ENCODE data around the gene LRP4. TPM values are rescaled to one million over a fixed set of nuclear protein-coding genes. Genes with fewer than 3 reads are reported as not detected.

LRP4 gene
- total and polyA plus RNA-seq, 7 donors: 2.1 to 17.6 (median 4.9) TPM

- TF ChIP-seq POLR2A (IDR thresholded peaks at IDR 0.05): no peak
- TF ChIP-seq, protein P1, sequence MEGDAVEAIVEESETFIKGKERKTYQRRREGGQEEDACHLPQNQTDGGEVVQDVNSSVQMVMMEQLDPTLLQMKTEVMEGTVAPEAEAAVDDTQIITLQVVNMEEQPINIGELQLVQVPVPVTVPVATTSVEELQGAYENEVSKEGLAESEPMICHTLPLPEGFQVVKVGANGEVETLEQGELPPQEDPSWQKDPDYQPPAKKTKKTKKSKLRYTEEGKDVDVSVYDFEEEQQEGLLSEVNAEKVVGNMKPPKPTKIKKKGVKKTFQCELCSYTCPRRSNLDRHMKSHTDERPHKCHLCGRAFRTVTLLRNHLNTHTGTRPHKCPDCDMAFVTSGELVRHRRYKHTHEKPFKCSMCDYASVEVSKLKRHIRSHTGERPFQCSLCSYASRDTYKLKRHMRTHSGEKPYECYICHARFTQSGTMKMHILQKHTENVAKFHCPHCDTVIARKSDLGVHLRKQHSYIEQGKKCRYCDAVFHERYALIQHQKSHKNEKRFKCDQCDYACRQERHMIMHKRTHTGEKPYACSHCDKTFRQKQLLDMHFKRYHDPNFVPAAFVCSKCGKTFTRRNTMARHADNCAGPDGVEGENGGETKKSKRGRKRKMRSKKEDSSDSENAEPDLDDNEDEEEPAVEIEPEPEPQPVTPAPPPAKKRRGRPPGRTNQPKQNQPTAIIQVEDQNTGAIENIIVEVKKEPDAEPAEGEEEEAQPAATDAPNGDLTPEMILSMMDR (IDR thresholded peaks at IDR 0.05): peak in 1 of 4 experiments; percentile 34
- TF ChIP-seq EP300 (IDR thresholded peaks at IDR 0.05): no peak
- peak; percentile 38 to 81 (median 50) for TF ChIP-seq POLR2AphosphoS5 (IDR thresholded peaks at IDR 0.05)
Observed at GRCh38 chr11:46916286-46917108, 1.9 kb downstream of the LRP4 start.

DNA sequence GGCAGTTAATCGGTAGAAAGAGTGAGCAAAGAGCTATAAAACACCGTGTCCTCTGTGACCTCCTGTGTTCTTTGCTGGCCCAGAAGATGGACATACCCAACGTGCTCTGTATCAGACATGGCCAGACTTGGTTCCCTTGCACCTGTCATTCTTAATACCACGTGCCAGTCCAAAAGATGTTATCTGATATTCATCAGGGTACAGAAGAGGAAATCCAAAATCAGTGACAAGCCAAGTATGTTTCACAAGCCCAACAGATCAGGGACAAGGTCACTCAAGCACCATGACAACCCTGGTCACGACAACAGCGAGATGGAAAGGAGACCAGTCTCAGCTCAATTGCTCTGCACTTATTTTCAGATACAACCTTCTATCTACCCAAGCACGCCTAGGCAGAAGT lies 3.4 kb downstream of the LRP4 start:
- no peaks in the 10 kb centered on the region for H3K36me3 ChIP-seq
- 71 to 81% methylated on average over 7 of the region's 7 CpGs for WGBS, 2 donors
- H3K9me3 ChIP-seq: no peaks in the 10 kb centered on the region
- intact Hi-C loops (cut with DNase I): loop anchor here (5.0 kb wide), 1 partner anchor 87 kb away; no protein-coding TSS in a partner anchor
- peaks cover 0 to 60% (median 41%) of the 10 kb centered on the region in 4 donors for H3K4me1 ChIP-seq
- no peaks in the 10 kb centered on the region for H3K27me3 ChIP-seq
- no peak overlapping the region for H3K4me3 ChIP-seq
- no peak for TF ChIP-seq EP300 (IDR thresholded peaks at IDR 0.05)
- no peak for TF ChIP-seq POLR2A (IDR thresholded peaks at IDR 0.05)
- TF ChIP-seq POLR2AphosphoS5 (IDR thresholded peaks at IDR 0.05): no peak
- TF ChIP-seq, protein P1 (IDR thresholded peaks at IDR 0.05): no peak
- DNase-seq: no peak
- peak overlapping the region in 1 of 4 donors; percentile 28 for H3K27ac ChIP-seq

More at GRCh38 chr11:46916286-46917108, 1.9 kb downstream of the LRP4 start:
- no peaks in the 10 kb centered on the region for H3K9me3 ChIP-seq
- peak overlapping the region; percentile 47 to 76 (median 60) for H3K4me3 ChIP-seq
- H3K27ac ChIP-seq: peak overlapping the region; percentile 67 to 84 (median 69)
- WGBS, 2 donors: 8 to 12% methylated on average over 24 of the region's 24 CpGs
- intact Hi-C loops (cut with DNase I): loop anchor here (5.0 kb wide), 1 partner anchor 86 kb away; no protein-coding TSS in a partner anchor
- H3K27me3 ChIP-seq: no peaks in the 10 kb centered on the region
- peak; percentile 88 for DNase-seq
- H3K36me3 ChIP-seq: no peaks in the 10 kb centered on the region
- H3K4me1 ChIP-seq: peaks cover 0 to 76% (median 56%) of the 10 kb centered on the region in 4 donors

DNA sequence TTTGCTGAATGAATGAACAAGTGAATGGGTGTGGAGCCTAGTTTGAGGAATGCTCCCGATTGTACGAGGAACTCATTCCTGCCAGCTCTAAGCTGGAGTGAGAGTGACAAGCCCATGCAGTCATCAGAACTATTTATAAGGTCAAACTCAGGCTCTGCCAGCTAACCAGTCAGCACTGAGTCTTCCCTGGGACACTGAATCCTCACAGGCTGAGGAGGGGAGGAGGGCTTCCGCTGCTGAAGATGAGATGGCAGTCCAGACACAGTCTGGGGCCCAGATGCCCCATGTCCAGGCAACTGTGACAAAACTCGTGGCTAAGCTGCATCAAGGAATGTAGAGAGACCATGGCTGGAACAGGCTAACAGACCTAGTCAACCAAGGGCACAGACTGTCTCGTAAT lies 4.0 kb downstream of the LRP4 start:
- Histone ChIP-seq H3K4me1 (peaks cover 0 to 55% (median 40%) of the 10 kb centered on the region in 4 donors), H3K4me3 (no peak overlapping the region), H3K36me3 (no peaks in the 10 kb centered on the region), H3K27ac (peak overlapping the region in 1 of 4 donors; percentile 28), H3K9me3 (no peaks in the 10 kb centered on the region), H3K27me3 (no peaks in the 10 kb centered on the region)
- intact Hi-C loops (cut with DNase I): no loop called here
- TF ChIP-seq POLR2A (IDR thresholded peaks at IDR 0.05) (no peak), POLR2AphosphoS5 (IDR thresholded peaks at IDR 0.05) (no peak), EP300 (IDR thresholded peaks at IDR 0.05) (no peak)
- TF ChIP-seq, protein P1 (IDR thresholded peaks at IDR 0.05): no peak
- WGBS, 2 donors: 63% methylated on average over 5 of the region's 5 CpGs
- no peak for DNase-seq

DNA sequence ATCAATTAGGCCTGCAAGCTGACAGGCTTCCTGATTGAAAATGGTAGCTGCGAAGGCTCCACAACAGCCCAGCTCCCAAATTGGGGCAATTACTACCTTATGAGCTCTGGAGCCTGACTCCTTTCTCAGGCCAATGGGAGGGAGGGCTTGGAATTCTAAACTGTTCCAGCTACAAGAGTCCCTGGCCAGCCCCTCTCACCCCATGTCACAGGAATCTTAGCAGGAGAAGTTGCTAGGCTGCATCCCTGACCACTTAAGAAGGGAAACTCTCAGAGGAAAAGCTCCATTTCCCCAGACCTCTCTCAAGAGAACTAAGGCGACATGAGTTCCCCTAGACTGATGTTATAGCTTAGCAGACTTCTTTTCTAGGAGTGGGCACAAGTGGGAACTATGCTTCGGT lies 4.9 kb downstream of the LRP4 start:
- TF ChIP-seq POLR2AphosphoS5 (IDR thresholded peaks at IDR 0.05): no peak
- TF ChIP-seq POLR2A (IDR thresholded peaks at IDR 0.05): no peak
- TF ChIP-seq EP300 (IDR thresholded peaks at IDR 0.05): no peak
- TF ChIP-seq, protein P1 (IDR thresholded peaks at IDR 0.05): no peak
- no peaks in the 10 kb centered on the region for H3K36me3 ChIP-seq
- no peak overlapping the region for H3K4me3 ChIP-seq
- H3K9me3 ChIP-seq: no peaks in the 10 kb centered on the region
- peaks cover 0 to 48% (median 37%) of the 10 kb centered on the region in 4 donors for H3K4me1 ChIP-seq
- no peak overlapping the region for H3K27ac ChIP-seq
- intact Hi-C loops (cut with DNase I): no loop called here
- 84 to 92% methylated on average over 3 of the region's 3 CpGs for WGBS, 2 donors
- no peak for DNase-seq
- no peaks in the 10 kb centered on the region for H3K27me3 ChIP-seq

All from sigmoid colon (tissue), 7 donors.